NCI-H345 (cell line): ENCODE measurements around the gene KCNC1.

Experiments used
- DNase-seq: peaks from one replicate; lab custom pipeline; 2025; lab: John Stamatoyannopoulos, UW

KCNC1 gene

GRCh38 chr11:17734418-17734911 lies at the start of gene KCNC1:
KCNC1 (plus strand) TSS chr11:17734781; CDS start chr11:17736003, 1,222 bp downstream.
- peak; percentile 85 for DNase-seq

DNA sequence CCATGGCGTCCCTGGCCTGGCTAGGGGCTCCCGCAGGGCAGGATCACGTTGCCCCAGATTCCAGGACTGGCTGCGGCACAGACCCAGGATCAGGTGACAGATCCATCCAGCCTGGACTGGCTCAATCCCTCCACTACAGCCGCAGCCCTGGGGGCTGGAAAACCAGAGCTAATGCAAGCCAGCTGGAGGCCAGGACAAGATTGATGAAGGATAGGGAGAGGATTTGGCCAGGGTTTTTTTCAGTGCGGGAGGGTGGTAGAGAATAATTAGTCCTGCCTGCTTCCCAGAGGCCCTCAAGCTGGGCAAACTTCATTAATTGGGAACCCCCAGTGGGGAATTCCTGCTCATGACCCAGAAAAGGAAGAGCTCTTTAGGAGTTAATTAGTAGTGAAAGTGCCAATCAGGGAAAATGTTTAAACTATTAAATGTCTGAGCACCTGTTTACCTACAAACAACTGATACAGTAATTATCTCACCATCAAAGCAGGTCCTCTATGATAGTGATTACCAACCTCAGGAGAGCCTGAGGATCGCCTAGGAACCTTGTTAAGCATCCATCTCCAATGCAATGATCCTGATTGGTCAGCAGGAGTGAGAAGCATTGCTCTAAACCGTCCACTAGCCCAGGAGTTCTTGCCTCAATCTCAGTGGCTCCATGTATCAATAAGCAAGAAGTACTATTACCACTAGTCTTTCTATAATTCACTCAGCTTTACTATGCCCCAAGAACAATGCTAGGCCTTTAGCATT lies 48.2 kb upstream of the KCNC1 start:
- DNase-seq: no peak

- DNase-seq: no peak
Measured at GRCh38 chr11:17687946-17688670, 46.5 kb upstream of the KCNC1 start.

- no peak for DNase-seq
Measured at GRCh38 chr11:17691550-17691949, 43.0 kb upstream of the KCNC1 start.

DNA sequence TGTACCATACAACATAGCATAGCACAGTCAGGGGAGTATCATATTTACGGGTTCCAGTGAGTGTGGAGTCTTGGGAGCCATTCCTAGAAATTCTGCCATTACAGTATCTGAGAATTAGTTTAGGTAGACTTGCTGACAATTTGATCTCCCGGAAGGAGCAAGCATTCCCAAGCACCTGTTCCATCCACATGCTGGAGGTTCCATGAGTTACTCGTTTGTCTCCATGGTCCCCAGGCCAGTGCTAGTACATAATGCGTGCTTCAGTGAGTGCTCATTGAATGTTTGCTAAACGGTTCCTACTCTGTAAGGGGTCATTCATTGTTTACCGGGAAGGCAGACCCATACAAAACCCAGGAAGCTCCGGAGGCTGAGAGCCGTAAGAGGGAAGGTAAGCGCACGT lies 42.6 kb upstream of the KCNC1 start:
- DNase-seq: peak; percentile 1

DNA sequence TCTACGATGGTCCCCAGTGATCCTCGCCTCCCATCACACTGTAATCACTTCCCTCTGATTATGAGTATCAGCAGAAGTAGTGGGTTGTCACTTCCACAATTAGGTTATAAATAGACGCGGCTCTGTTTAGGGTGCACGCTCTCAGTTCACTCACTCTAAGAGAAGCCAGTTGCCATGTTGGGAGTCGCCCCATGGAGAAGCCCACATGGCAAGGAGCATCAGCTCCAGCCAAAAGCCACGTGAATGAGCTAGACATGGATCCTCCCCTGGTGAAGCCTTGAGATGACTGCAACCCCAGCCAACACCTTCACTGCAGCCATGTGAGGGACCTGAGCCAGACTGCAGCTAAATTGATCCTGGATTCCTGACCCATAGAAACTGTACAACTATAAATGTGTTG lies 41.6 kb upstream of the KCNC1 start:
- no peak for DNase-seq

DNA sequence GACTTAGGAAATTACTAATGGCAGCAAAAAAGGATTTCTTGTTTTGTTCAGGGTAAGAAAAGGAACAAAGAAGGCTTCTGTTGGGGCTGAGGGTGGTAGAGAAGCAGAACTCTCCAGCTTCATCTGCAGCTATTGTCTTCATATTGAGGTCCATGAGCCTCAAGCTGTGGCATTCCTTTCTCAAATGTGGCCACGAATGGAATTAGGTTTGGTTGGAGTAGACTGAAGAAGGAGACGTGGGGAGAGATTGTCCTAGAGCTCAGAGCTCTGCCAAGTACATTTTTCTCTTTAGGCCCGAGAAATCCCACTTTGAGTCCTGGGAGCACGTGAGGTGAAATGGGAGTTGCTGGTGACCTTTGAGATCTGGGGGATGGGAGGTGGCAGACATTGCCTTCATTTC lies 41.0 kb upstream of the KCNC1 start:
- DNase-seq: no peak

DNA sequence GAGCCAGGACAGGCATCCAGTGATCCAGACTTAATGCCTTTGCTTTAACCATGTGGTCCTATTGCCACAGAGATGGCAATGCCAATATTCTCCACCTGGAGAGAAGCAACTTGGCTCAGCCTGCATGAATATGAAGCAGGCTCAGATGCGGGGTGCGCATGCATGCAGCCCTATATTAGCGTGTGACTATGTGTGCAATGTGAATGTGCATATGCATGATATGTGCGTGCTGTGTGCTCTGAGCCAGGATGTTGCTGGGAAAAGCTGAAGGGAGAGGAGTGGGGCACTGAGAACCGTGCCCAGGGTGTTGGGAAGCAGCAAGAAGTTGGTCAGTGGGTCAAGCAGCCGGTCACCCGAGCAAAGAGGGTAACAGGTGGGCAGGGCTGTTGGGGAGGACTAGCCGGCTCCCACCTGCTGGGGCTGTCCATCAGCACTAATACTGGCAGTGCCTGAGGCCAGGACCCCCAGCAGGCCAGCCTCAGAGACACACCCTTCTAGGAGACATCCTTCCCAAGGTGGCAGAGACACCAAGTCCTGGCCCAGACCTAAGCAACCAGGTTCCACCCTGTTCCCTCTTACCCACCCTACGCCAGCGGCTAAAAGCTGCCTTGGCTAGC lies 40.0 kb upstream of the KCNC1 start:
- DNase-seq: no peak

DNA sequence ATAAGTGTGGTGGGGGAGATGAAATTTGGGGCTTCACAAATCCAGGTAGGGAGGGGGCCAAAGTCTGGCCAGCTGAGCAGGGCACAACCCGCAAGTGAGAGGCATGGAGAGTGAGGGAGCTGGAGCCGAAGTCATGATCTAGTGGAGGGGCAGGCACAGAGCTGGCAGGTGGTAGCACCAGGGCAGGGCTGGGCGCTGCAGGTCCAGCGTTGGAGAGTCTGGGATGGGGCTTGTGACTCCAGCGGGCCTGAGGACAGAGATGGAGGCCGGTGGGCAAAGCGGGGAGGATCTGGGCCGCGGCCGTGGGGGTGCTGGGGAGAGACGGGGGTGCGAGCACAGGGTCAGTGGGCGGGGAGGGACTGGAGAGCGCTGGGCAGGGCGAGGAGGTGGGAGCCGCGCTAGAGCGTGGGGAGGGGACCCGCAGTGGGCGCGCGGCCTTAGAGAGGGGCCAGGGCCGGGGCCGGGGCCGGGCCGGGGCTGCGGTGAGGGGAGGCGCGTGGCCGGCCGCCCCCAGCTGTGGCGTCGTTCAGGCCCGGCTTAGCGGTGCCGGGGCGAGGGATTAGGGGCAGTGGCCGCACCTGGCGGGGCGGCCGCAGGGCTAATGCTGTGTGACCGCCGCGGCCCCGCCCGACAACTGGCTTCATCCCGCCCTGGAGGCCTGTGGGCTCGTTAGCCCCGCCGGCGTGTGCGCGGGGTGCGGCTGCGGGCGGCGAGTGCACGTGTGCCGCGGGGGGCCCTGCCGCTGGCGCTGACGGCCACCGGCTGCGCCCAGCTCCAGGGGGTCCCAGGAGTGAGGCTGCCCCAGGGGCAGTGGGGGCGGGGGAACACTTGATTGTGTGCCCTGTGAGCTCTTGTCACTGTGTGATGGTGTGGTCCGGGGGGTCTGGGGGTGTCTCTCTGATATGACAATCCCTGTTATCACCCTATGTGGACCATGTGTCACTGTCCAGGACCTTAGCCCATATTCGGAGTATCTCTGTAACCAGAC lies 38.8 kb upstream of the KCNC1 start:
- no peak for DNase-seq

GRCh38 chr11:17696741-17697140 lies 37.8 kb upstream of the KCNC1 start:
- no peak for DNase-seq

DNA sequence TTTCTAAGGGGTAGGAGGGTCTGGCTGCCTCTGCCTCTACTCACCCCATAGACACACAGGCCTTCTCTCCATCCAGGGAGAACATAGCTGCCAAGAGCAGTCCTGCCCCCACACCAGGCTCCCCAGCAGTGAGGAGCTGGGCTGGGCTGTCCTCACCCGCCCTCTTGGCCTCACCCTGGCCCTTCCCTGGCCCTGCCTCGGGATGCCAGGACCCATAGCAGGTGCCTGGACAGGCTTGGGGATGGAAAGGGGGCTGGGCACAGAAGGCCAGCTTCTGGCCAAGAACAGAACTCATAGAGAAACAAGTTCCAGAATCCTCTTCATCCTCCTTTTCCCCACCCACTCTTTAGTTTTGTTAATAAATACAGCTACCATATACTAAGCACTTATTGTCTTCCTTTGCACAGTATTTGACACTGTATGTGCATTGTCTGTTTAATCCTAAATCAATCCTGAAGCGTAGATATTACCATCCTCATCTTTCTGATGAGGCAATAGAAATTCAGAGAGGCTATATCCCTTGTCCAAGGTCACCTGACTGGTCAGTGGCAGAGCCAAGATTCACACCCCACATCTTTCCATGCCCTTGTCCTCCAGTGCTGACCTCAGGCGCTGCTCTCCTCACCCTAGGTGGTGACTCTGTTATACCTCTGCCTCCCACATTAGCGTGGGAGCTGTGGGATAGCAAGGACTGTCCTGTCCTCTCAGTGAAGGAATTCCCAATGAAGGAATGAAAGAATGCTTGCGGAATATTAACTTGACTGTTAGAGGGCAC lies 37.2 kb upstream of the KCNC1 start:
- DNase-seq: no peak

DNA sequence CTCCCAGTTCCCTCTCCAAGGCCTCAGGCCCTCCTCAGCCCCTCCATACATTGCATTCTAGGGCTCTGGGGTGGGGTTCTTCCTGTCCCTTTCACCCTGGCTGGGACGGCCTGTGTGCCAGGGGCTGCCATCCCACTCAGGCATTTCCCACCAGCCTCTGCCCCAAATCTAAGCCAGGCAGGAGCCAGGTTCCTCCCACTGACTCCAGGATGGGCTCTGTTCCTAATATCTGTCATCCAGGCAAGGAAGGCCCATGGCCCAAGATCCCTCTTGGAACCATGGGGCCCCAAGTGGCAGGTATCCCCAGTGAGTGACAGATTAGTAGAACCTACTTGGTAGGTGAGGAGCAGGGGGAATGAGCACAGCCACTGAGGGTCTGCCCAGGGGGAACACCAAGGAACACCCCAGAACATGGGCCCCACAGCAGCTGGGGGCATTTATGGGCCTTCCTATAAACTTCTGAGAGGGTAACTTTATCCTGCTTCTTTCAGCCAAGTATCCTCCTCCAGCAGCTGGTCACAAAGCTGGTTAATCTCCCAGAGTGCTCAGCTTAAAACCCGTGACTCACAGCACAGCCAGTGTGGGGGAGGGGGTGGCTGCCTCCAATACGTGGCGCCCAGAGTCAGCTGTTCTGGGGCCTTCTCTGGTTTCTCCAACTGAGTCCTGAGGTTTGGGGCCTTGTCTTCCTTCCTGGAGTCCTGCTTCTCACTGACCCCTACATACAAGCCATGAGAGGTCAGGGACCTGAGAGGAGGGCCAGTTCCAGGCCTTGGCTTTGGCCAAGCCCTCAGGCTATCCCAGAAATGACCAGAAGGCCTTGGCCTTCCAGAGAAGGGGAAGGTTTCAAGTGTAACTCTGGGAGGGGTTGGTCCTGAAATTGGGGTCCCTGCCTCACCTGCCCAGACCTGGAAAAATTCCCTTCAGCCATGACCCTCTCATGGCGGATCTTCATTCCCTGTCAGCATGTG lies 35.1 kb upstream of the KCNC1 start:
- no peak for DNase-seq

- no peak for DNase-seq
Measured at GRCh38 chr11:17700991-17701390, 33.6 kb upstream of the KCNC1 start.

DNA sequence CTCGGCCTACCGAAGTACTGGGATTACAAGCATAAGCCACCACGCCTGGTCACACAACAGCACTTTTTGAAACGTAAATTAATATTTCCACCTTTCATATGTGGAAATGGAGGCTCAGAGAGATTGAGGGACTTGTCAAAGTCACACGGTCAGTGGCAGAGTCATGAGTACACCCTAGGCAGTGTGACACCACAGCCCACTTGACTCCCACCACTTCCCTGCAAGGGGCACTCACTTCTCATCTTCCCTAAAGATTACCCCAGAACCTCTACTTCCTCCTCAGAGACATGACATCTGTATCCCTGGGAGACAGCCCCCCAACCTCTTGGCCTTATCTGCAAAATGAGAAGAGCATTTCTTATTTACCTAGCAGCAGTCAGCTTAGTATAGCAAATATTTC lies 31.7 kb upstream of the KCNC1 start:
- no peak for DNase-seq

- no peak for DNase-seq
Measured at GRCh38 chr11:17703951-17704350, 30.6 kb upstream of the KCNC1 start.

GRCh38 chr11:17707830-17708229 lies 26.8 kb upstream of the KCNC1 start:
- DNase-seq: no peak

DNA sequence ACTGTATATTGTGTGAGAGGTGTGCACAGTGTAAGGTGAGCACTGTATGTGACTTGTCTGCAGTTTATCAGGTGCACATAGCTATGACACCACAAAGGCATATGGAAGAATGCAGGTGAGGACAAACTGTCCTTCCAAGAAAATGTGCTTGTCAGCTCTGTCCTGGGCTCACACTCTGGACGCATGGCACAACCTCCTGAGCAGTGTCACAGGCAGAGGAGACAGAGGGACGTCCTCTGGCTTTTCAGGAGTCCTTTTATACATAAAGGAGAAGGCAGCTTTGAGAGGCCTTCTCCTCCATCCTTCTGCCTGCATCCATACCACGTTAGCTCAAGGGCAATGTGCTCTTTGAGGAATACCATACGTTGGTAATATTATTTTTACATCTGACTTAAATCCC lies 22.7 kb upstream of the KCNC1 start:
- DNase-seq: no peak

DNA sequence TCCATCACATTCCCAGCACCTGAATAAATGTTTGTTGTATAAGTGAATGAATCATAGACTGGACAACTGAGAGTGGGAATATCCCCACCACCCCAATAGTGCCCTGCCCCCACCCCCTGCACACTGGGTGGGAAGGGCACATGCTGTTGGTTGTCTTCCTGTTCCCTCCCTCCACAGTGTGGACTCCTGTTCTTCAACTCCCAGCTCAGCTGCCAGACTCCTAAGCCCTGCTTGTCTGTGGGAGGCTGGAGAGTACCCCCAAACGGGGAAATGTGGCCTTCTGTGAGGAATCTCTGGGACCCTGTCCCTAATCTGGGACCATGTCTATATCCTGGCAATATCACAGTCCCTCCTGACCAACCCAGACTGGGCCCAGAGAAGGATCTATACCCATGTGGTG lies 20.7 kb upstream of the KCNC1 start:
- DNase-seq: no peak

DNA sequence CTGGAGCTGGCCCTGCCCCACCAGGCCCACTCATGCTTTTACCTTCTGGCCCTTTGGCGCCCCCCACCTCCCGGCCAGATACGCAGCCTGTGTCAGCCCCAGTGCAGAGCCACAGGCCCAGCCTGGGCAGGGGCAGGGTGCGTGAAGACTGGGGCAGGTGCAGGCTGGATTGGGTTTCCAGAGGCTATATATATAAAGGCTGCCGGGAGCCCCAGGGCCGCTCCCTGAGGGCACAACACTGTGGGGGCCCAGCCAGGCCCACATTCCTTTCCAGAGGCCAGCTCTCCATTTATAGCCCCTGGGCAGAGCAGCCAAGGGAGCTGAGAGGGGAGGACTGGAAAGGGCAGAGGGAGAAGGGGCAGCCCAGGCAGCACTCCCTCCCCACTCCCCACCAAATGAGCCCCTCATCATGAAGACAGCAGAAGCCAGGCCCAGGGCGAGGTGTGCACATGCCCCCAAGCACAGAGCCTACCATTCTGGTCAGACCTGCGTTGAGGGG lies 20.2 kb upstream of the KCNC1 start:
- no peak for DNase-seq

DNA sequence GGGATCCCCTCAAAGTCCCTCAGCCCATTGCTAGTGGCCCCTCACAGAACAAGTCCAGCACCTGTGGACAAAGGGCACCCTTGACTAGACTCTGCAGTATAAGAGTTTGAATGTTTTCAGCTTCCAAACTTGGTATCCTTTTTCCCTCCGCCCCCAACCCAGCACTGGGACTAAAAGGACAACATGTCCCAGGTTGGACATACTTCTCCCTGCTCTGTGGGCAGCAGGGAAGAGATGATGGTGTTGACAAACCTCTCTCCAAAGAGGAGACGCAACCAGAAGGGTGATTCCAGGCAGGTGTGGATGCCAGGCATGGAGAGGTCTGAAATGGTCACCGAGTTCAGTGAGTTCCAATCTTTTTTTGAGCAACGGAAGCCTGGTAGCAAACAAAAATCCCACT lies 19.7 kb upstream of the KCNC1 start:
- DNase-seq: no peak
